OCI-LY3 (cell line): Measurements from ENCODE around the gene MARCHF9.

Experiments used
- H2AFZ ChIP-seq: fragments of 200-600, 300-600 bp; shearing (Covaris generic); 2 replicates; pipeline ENCODE4 v1.6.0; 2014; ENCODE audit warnings: antibody characterized with exemption, low read depth, low read length
- H3K27ac ChIP-seq: fragments of 200-600, 300-600 bp; sonication (generic); 2 replicates; pipeline ENCODE4 v1.5.1; 2014; ENCODE audit warnings: mild to moderate bottlenecking, low read length, moderate library complexity, mixed read lengths
- H3K27me3 ChIP-seq: fragments of 200-600, 300-600 bp; sonication (generic); 2 replicates; pipeline ENCODE4 v1.6.1; 2014; ENCODE audit warnings: low read depth, low read length, mixed read lengths
- H3K36me3 ChIP-seq: fragments of 200-600, 300-600 bp; sonication (generic); replicated peaks from 2 replicates; pipeline ENCODE3; 2014; ENCODE audit warnings: low read depth, low read length, mixed read lengths
- H3K4me1 ChIP-seq: fragments of 300-600, 200-600 bp; sonication (generic); 2 replicates; pipeline ENCODE4 v1.6.1; 2014; ENCODE audit warnings: low read length, mixed read lengths
- H3K4me2 ChIP-seq: fragments of 200-600, 300-600 bp; sonication (generic); 2 replicates; pipeline ENCODE4 v1.6.1; 2014; ENCODE audit warnings: low read length, mixed read lengths
- H3K4me3 ChIP-seq: fragments of 300-600, 200-600 bp; sonication (generic); 2 replicates; pipeline ENCODE4 v1.5.1; 2014; ENCODE audit warnings: antibody characterized with exemption, mild to moderate bottlenecking, low read length, moderate library complexity
- H3K79me2 ChIP-seq: fragments of 300-600, 200-600 bp; shearing (Covaris generic); 2 replicates; pipeline ENCODE4 v1.6.1; 2014; ENCODE audit warnings: mild to moderate bottlenecking, low read length, mixed read lengths
- H3K9ac ChIP-seq: fragments of 300-600, 200-600 bp; shearing (Covaris generic); 2 replicates; pipeline ENCODE4 v1.6.0; 2014; ENCODE audit warnings: mild to moderate bottlenecking, low read length, moderate library complexity
- H3K9me3 ChIP-seq: fragments of 200-600, 300-600 bp; shearing (Covaris generic); 2 replicates; pipeline ENCODE4 v1.6.1; 2014; ENCODE audit warnings: low read length, mixed read lengths; ENCODE audit not compliant: insufficient read depth
- H4K20me1 ChIP-seq: fragments of 200-600, 300-600 bp; sonication (generic); 2 replicates; pipeline ENCODE4 v1.6.1; 2016; ENCODE audit warnings: low read length, mixed read lengths; ENCODE audit not compliant: insufficient read depth
- EZH2phosphoT487 ChIP-seq: fragments of 200-600 bp; shearing (Covaris generic); IDR thresholded peaks from 2 replicates; pipeline ENCODE4 v1.6.1; 2018; ENCODE audit warnings: antibody characterized with exemption, mixed run types, low read depth
- TF ChIP-seq, protein P1 (sequence below): fragments of 200-600, 300-600 bp; sonication (generic); IDR thresholded peaks from 2 replicates; pipeline ENCODE4 v1.5.1; 2014; ENCODE audit warnings: antibody characterized with exemption, low read length, low read depth

MARCHF9 gene

DNA sequence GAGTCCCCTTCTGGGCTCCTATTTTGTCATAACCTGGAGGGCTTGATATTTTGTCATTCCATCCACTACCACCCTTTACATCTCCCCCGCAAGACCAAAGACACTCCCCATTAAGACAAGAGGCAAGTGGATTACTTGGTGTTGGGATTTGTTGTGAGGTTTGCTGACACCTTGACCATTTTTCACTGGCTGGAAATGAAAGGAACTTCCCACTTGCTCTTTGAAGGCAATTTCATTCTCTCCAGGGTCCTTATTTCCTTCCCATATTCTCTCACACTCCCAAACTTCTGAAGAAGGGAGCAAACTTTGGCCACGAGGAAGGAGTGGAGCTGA is 31.3 kb upstream of the MARCHF9 start:
- no peaks in the 10 kb centered on the region for H3K27me3 ChIP-seq
- H3K27ac ChIP-seq: no peak overlapping the region
- H3K4me2 ChIP-seq: no peak overlapping the region
- H3K36me3 ChIP-seq: peaks cover 19% of the 10 kb centered on the region
- TF ChIP-seq, protein P1, sequence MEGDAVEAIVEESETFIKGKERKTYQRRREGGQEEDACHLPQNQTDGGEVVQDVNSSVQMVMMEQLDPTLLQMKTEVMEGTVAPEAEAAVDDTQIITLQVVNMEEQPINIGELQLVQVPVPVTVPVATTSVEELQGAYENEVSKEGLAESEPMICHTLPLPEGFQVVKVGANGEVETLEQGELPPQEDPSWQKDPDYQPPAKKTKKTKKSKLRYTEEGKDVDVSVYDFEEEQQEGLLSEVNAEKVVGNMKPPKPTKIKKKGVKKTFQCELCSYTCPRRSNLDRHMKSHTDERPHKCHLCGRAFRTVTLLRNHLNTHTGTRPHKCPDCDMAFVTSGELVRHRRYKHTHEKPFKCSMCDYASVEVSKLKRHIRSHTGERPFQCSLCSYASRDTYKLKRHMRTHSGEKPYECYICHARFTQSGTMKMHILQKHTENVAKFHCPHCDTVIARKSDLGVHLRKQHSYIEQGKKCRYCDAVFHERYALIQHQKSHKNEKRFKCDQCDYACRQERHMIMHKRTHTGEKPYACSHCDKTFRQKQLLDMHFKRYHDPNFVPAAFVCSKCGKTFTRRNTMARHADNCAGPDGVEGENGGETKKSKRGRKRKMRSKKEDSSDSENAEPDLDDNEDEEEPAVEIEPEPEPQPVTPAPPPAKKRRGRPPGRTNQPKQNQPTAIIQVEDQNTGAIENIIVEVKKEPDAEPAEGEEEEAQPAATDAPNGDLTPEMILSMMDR: no peak
- no peak for TF ChIP-seq EZH2phosphoT487
- no peaks in the 10 kb centered on the region for H4K20me1 ChIP-seq
- no peak overlapping the region for H2AFZ ChIP-seq
- no peak overlapping the region for H3K9ac ChIP-seq
- no peaks in the 10 kb centered on the region for H3K79me2 ChIP-seq
- no peaks in the 10 kb centered on the region for H3K9me3 ChIP-seq
- H3K4me3 ChIP-seq: no peak overlapping the region
- no peaks in the 10 kb centered on the region for H3K4me1 ChIP-seq

DNA sequence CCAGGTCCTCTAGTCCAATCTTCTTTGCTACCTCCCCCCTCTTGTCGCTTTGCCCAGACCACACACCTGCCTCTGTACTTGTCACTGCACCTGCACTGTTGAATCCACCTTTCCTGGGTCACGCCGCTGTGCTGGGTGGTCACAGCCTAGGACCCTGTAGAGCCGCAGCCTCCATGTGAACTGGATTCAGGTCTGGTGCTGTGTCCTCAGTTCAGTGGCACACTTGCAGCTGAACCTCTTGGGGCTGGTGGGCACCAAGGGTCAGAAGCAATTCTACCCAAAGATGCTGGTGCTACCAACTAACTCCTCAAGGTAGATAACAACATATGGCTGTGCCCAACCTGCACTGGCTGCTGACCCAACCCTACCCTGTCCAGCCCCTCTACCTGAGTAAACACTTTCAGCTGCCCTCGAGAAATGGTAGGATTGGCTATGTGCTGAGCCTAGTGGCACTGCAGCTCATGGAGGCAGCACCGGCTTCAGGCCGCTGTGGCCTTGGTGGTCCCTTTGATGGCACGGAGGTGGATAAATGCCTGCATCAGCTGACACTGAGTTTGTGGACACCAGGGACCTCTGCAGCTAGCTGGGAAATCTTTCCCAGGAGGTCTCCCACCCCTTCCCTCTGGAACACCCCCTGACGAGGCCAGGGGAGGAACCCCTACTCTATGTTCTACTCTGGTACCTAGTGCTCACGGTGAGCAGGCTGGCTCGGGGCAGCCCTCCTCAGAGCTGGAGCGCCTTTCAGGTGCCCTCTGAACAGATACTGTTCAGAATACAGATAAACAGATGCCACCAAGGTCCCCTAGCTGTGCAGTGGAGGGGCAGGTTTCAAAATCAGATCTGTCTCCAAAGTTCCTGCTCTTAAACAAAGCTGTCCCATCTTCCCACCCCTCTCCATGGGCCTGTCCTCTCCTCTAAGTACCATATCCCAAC is 30.6 kb upstream of the MARCHF9 start:
- Histone ChIP-seq H4K20me1 (no peaks in the 10 kb centered on the region), H2AFZ (no peak overlapping the region), H3K4me3 (no peak overlapping the region), H3K27ac (no peak overlapping the region), H3K79me2 (no peaks in the 10 kb centered on the region), H3K36me3 (peaks cover 19% of the 10 kb centered on the region), H3K9me3 (no peaks in the 10 kb centered on the region), H3K4me1 (no peaks in the 10 kb centered on the region), H3K4me2 (no peak overlapping the region), H3K9ac (no peak overlapping the region), H3K27me3 (no peaks in the 10 kb centered on the region)
- TF ChIP-seq, protein P1: no peak
- TF ChIP-seq EZH2phosphoT487: no peak

DNA sequence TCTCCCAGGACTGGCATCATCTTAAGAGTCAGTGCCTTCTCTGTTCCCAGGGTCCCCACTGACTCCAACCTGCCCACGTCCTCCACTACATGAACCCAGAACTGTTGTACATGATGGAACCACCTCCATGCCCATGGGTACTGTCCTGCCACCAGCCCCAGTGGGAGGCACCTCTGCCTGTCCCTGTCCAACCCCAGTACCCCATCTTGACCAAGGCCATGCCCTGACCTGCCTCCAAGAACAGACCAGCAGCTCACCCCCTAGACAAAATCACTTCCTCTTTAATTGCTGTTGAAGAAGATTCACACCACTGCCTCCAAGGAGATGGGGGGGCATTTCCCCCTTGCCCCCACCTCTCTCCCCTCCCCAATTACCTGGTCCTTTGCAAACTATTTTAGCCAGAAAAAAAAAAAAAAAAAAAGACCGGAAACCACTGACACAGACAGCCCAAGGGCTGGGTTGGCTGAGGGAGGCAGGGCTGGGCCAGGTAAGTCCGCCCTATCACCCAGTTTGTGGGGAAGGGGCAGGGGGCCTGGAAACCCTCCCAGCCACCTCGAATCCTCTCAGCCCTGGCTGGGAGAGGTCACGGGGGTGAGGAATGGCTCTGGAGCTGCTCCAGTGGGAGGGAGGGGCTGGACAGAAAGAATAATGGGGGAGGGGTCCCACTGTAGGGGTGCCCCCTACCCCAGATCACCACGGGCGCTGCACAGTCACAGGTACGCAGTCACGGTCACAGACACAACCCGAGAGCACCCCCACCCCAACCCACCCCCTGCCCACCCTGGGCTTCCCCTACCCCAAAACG is 29.8 kb upstream of the MARCHF9 start:
- Histone ChIP-seq H4K20me1 (no peaks in the 10 kb centered on the region), H3K27ac (no peak overlapping the region), H3K27me3 (no peaks in the 10 kb centered on the region), H3K4me3 (no peak overlapping the region), H2AFZ (no peak overlapping the region), H3K79me2 (no peaks in the 10 kb centered on the region), H3K36me3 (peaks cover 21% of the 10 kb centered on the region), H3K9me3 (no peaks in the 10 kb centered on the region), H3K9ac (no peak overlapping the region), H3K4me1 (no peaks in the 10 kb centered on the region), H3K4me2 (no peak overlapping the region)
- TF ChIP-seq EZH2phosphoT487: no peak
- TF ChIP-seq, protein P1: no peak

DNA sequence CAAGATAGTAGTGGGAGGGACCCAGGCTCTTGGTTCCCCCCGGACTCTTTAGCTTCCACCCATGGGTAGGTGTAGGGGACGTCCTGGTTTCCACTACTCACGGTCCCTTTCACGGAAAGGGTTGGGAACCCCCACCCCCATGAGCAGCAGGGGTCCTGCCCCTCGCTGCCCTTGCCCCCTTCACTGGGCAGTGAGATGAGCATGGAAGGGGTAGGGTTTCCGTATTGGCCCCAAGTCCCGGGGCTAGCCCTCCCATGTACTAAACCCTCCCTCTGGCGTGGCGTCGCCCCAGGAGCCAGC is 29.1 kb upstream of the MARCHF9 start:
- H3K79me2 ChIP-seq: no peaks in the 10 kb centered on the region
- no peak overlapping the region for H3K4me2 ChIP-seq
- TF ChIP-seq, protein P1: no peak
- no peak for TF ChIP-seq EZH2phosphoT487
- H3K9me3 ChIP-seq: no peaks in the 10 kb centered on the region
- no peak overlapping the region for H2AFZ ChIP-seq
- H3K4me3 ChIP-seq: no peak overlapping the region
- H3K27ac ChIP-seq: no peak overlapping the region
- H3K36me3 ChIP-seq: peaks cover 23% of the 10 kb centered on the region
- H4K20me1 ChIP-seq: no peaks in the 10 kb centered on the region
- no peaks in the 10 kb centered on the region for H3K27me3 ChIP-seq
- no peaks in the 10 kb centered on the region for H3K4me1 ChIP-seq
- H3K9ac ChIP-seq: no peak overlapping the region
